Spinal cord (tissue), 10 donors: ENCODE results near the gene NTRK1. TPM values are rescaled to one million over a fixed set of nuclear protein-coding genes. Genes with fewer than 3 reads are reported as not detected.

ENCODE experiments used
- DNase-seq, 6 donors: peaks; one replicate each; pipeline versions ENCODE4 v3.0.0 to v3.0.0-alpha.2; 2013 to 2015; ENCODE audit warnings: low spot score in 6 of 6, low read depth in 4 of 6
- H3K27ac ChIP-seq: one replicate; pipeline ENCODE4 v1.5.1; 2013; ENCODE audit warnings: low read depth, low read length, control low read depth
- H3K27me3 ChIP-seq: one replicate; pipeline ENCODE4 v1.6.1; 2013; ENCODE audit warnings: low read length; ENCODE audit not compliant: control insufficient read depth, insufficient read depth
- H3K36me3 ChIP-seq: one replicate; pipeline ENCODE4 v1.6.1; 2013; ENCODE audit warnings: low read length; ENCODE audit not compliant: control insufficient read depth, insufficient read depth
- H3K4me1 ChIP-seq: one replicate; pipeline ENCODE4 v1.6.1; 2013; ENCODE audit warnings: low read length; ENCODE audit not compliant: control insufficient read depth, insufficient read depth
- H3K4me3 ChIP-seq: one replicate; pipeline ENCODE4 v1.5.1; 2013; ENCODE audit warnings: low read depth, low read length, control low read depth
- H3K9me3 ChIP-seq: one replicate; pipeline ENCODE4 v1.6.1; 2013; ENCODE audit warnings: low read length; ENCODE audit not compliant: control insufficient read depth, insufficient read depth
- WGBS: methylation state at CpG from one replicate; pipeline ENCODE4 v1.1.5; 2013; ENCODE audit warnings: missing lambda C conversion rate; ENCODE audit not compliant: insufficient coverage; 5-methylcytosine and 5-hydroxymethylcytosine counted together
- polyA plus RNA-seq, 2 donors: library from polyadenylated mRNA; unstranded; fragments of 120-200 nt; gene quantifications; one replicate each; pipeline ENCODE4 v1.2.1, GENCODE V29; 2013; ENCODE audit not compliant: insufficient read length in 2 of 2
- total RNA-seq, 2 donors: library from RNA; depleted of rRNA in 1 of 2; stranded (reverse); fragments of 120-200 nt in 1 of 2; fragments of >200 nt in 1 of 2; gene quantifications; one replicate each; pipeline versions ENCODE4 v1.2.3 to v1.2.4, GENCODE V29; 2013 to 2014
- donor health status: healthy.

NTRK1 gene
- total and polyA plus RNA-seq, 4 donors: 1.7 to 13.5 (median 2.7) TPM

GRCh38 chr1:156853761-156854160 is 6.9 kb upstream of the NTRK1 start:
- H3K4me3 ChIP-seq: no peak overlapping the region
- H3K27me3 ChIP-seq: peaks cover 42% of the 10 kb centered on the region
- H3K9me3 ChIP-seq: no peaks in the 10 kb centered on the region
- no peak overlapping the region for H3K27ac ChIP-seq
- peaks cover 21% of the 10 kb centered on the region for H3K4me1 ChIP-seq
- H3K36me3 ChIP-seq: no peaks in the 10 kb centered on the region
- WGBS: 92% methylated on average over 19 of the region's 19 CpGs
- no peak for DNase-seq

- no peak overlapping the region for H3K4me3 ChIP-seq
- no peak for DNase-seq
- no peaks in the 10 kb centered on the region for H3K9me3 ChIP-seq
- H3K27me3 ChIP-seq: peaks cover 42% of the 10 kb centered on the region
- no peak overlapping the region for H3K27ac ChIP-seq
- H3K36me3 ChIP-seq: no peaks in the 10 kb centered on the region
- 54% methylated on average over 3 of the region's 3 CpGs for WGBS
- H3K4me1 ChIP-seq: peaks cover 25% of the 10 kb centered on the region
Measured at GRCh38 chr1:156854634-156855033, 6.0 kb upstream of the NTRK1 start.

GRCh38 chr1:156856282-156856785 is 4.3 kb upstream of the NTRK1 start:
- 76% methylated on average over 3 of the region's 3 CpGs for WGBS
- Histone ChIP-seq H3K4me1 (peaks cover 40% of the 10 kb centered on the region), H3K9me3 (no peaks in the 10 kb centered on the region), H3K4me3 (no peak overlapping the region), H3K36me3 (no peaks in the 10 kb centered on the region), H3K27ac (no peak overlapping the region), H3K27me3 (peaks cover 54% of the 10 kb centered on the region)
- no peak for DNase-seq

GRCh38 chr1:156857532-156857931 is 3.1 kb upstream of the NTRK1 start:
- H3K27me3 ChIP-seq: peaks cover 63% of the 10 kb centered on the region
- peaks cover 34% of the 10 kb centered on the region for H3K4me1 ChIP-seq
- H3K4me3 ChIP-seq: no peak overlapping the region

GRCh38 chr1:156858555-156858956 is 2.1 kb upstream of the NTRK1 start:
- no peak for DNase-seq
- Histone ChIP-seq H3K9me3 (no peaks in the 10 kb centered on the region), H3K27ac (no peak overlapping the region), H3K4me1 (peaks cover 31% of the 10 kb centered on the region), H3K36me3 (no peaks in the 10 kb centered on the region), H3K27me3 (peaks cover 68% of the 10 kb centered on the region), H3K4me3 (no peak overlapping the region)
- 18% methylated on average over 5 of the region's 5 CpGs for WGBS

More at GRCh38 chr1:156857532-156857931, 3.1 kb upstream of the NTRK1 start:
- DNase-seq: no peak
- no peaks in the 10 kb centered on the region for H3K36me3 ChIP-seq
- H3K27ac ChIP-seq: no peak overlapping the region
- H3K9me3 ChIP-seq: no peaks in the 10 kb centered on the region
- no CpG with 5 or more reads among the region's 3 CpGs for WGBS

GRCh38 chr1:156858959-156859522 is 1.6 kb upstream of the NTRK1 start, which contains the start of gene INSRR:
Gene INSRR (minus strand): TSS chr1:156859117. CDS start chr1:156858621, 496 bp downstream.
- Histone ChIP-seq H3K4me3 (peak within 1 kb of the TSS; percentile 16), H3K27me3 (peaks cover 70% of the 10 kb centered on the region), H3K27ac (no peak within 1 kb of the TSS), H3K36me3 (no peaks in the 10 kb centered on the region), H3K4me1 (peaks cover 31% of the 10 kb centered on the region), H3K9me3 (no peaks in the 10 kb centered on the region)
- WGBS: 3% methylated on average over 31 of the region's 39 CpGs
- peak in 1 of 6 donors; percentile 43 for DNase-seq

- under 1% methylated on average over 33 of the region's 33 CpGs for WGBS
- Histone ChIP-seq H3K27ac (no peak overlapping the region), H3K27me3 (peaks cover 75% of the 10 kb centered on the region)
Measured at GRCh38 chr1:156859523-156860112, 1.0 kb upstream of the NTRK1 start.

GRCh38 chr1:156860113-156860627 is 495 bp upstream of the NTRK1 start:
- Histone ChIP-seq H3K27me3 (peaks cover 79% of the 10 kb centered on the region), H3K27ac (no peak overlapping the region)
- WGBS: under 1% methylated on average over 35 of the region's 35 CpGs

More at GRCh38 chr1:156859523-156860112, 1.0 kb upstream of the NTRK1 start:
- H3K9me3 ChIP-seq: no peaks in the 10 kb centered on the region
- peak in 2 of 6 donors; percentile 25 to 44 for DNase-seq
- H3K36me3 ChIP-seq: no peaks in the 10 kb centered on the region
- peak overlapping the region; percentile 16 for H3K4me3 ChIP-seq
- H3K4me1 ChIP-seq: peaks cover 31% of the 10 kb centered on the region

GRCh38 chr1:156862584-156862983 is 1.9 kb downstream of the NTRK1 start:
- no peak for DNase-seq
- Histone ChIP-seq H3K4me1 (peaks cover 35% of the 10 kb centered on the region), H3K4me3 (no peak overlapping the region), H3K27ac (no peak overlapping the region), H3K9me3 (no peaks in the 10 kb centered on the region), H3K27me3 (peaks cover 68% of the 10 kb centered on the region), H3K36me3 (no peaks in the 10 kb centered on the region)
- whole genome bisulfite sequencing: 79% methylated on average over 4 of the region's 6 CpGs

More at GRCh38 chr1:156860113-156860627, 495 bp upstream of the NTRK1 start:
- no peaks in the 10 kb centered on the region for H3K9me3 ChIP-seq
- peak overlapping the region; percentile 16 for H3K4me3 ChIP-seq
- peaks cover 31% of the 10 kb centered on the region for H3K4me1 ChIP-seq
- no peaks in the 10 kb centered on the region for H3K36me3 ChIP-seq
- peak in 2 of 6 donors; percentile 70 to 71 for DNase-seq
